Activated CD8-positive, alpha-beta memory T cell treated with anti-CD3 and anti-CD28 coated beads, Interleukin-2, amount 10 ng/mL, durations not matched to agents 7 days and 5 days (primary cell): ENCODE results near the gene COMP. TPM values are rescaled to one million over a fixed set of nuclear protein-coding genes. Genes with fewer than 3 reads are reported as not detected.

Experiments
- ATAC-seq: fragments of 150-1000 bp; cut with Tn5 transposase; one replicate; pipeline ENCODE4 v1.10.0; 2021; ENCODE audit warnings: moderate library complexity
- CTCF ChIA-PET: fragments of 350-600 bp; sonication (Branson Sonifier 250); formaldehyde crosslinking; loops from one replicate; lab custom pipeline; 2021; ENCODE audit warnings: antibody characterized with exemption; lab: Charles Lee
- DNase-seq: peaks from one replicate; pipeline ENCODE4 v3.0.0-alpha.2; 2020
- H3K27ac Mint-ChIP-seq: one replicate; pipeline ENCODE4 v1.8.0; 2021; ENCODE audit warnings: mild to moderate bottlenecking, mixed read lengths
- H3K27me3 Mint-ChIP-seq: one replicate; pipeline ENCODE4 v1.8.0; 2021; ENCODE audit warnings: mixed read lengths
- H3K36me3 Mint-ChIP-seq: one replicate; pipeline ENCODE4 v1.8.0; 2021; ENCODE audit warnings: mild to moderate bottlenecking, mixed read lengths
- H3K4me1 Mint-ChIP-seq: one replicate; pipeline ENCODE4 v1.8.0; 2021; ENCODE audit warnings: mixed read lengths
- H3K4me3 Mint-ChIP-seq: one replicate; pipeline ENCODE4 v1.8.0; 2021; ENCODE audit warnings: mild to moderate bottlenecking, moderate library complexity, mixed read lengths
- H3K9me3 Mint-ChIP-seq: one replicate; pipeline ENCODE4 v1.8.0; 2022; ENCODE audit warnings: low read depth, mixed read lengths
- total RNA-seq, 2 experiments: library from RNA; stranded (reverse); gene quantifications; one replicate each; pipeline ENCODE4 v1.2.3, GENCODE V29; 2021

The COMP gene
- total RNA-seq, 2 experiments from 2014 or later = not detected

GRCh38 chr19:18765224-18765623 is 25.9 kb downstream of the COMP start:
- CTCF ChIA-PET = no interaction called here
- DNase-seq (no peak), ATAC-seq (no peak)
- H3K27ac Mint-ChIP-seq = no peak overlapping the region
- no peaks in the 10 kb centered on the region for H3K27me3 Mint-ChIP-seq
- peaks cover 3% of the 10 kb centered on the region for H3K4me1 Mint-ChIP-seq
- no peaks in the 10 kb centered on the region for H3K9me3 Mint-ChIP-seq
- H3K36me3 Mint-ChIP-seq = no peaks in the 10 kb centered on the region
- H3K4me3 Mint-ChIP-seq = no peak overlapping the region

DNA sequence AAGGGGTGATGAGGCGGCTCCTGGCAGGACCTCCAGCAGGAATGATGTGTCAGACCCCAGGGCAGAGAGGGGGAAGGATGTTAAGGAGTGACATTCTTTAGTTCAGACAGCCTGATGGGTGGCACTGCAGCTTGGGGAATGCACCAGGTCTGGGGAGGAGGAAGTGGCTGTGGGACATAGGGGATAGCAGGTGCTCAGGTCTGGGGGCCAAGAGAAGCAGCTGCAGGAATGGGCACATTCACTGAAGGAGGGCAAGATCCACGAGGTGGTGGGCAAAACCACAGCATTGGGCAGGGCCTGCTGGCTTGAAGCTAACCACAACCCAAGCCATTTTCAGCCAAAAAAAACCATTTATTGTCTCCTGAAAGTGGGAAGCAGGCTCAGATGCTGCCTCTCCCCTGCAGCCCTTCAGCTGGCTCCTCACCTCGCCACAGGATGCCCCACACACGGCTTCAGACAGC is 26.5 kb downstream of the COMP start:
- ATAC-seq (no peak), DNase-seq (no peak)
- H3K27me3 Mint-ChIP-seq = no peaks in the 10 kb centered on the region
- H3K4me3 Mint-ChIP-seq = no peak overlapping the region
- CTCF ChIA-PET = no interaction called here
- peaks cover 3% of the 10 kb centered on the region for H3K4me1 Mint-ChIP-seq
- H3K36me3 Mint-ChIP-seq = no peaks in the 10 kb centered on the region
- no peak overlapping the region for H3K27ac Mint-ChIP-seq
- H3K9me3 Mint-ChIP-seq = no peaks in the 10 kb centered on the region

GRCh38 chr19:18763674-18764590 is 27.2 kb downstream of the COMP start:
- Mint-ChIP-seq H3K4me3 (no peak overlapping the region), H3K27ac (no peak overlapping the region), H3K9me3 (no peaks in the 10 kb centered on the region), H3K27me3 (no peaks in the 10 kb centered on the region), H3K4me1 (peaks cover 3% of the 10 kb centered on the region), H3K36me3 (no peaks in the 10 kb centered on the region)
- no peak for ATAC-seq
- CTCF ChIA-PET = no interaction called here
- no peak for DNase-seq

- no peaks in the 10 kb centered on the region for H3K27me3 Mint-ChIP-seq
- CTCF ChIA-PET = no interaction called here
Observed at GRCh38 chr19:18762125-18763023, 28.7 kb downstream of the COMP start.

GRCh38 chr19:18761531-18762110 is 29.5 kb downstream of the COMP start:
- Mint-ChIP-seq H3K4me3 (no peak overlapping the region), H3K4me1 (peaks cover 3% of the 10 kb centered on the region), H3K36me3 (no peaks in the 10 kb centered on the region), H3K27me3 (no peaks in the 10 kb centered on the region), H3K9me3 (no peaks in the 10 kb centered on the region), H3K27ac (no peak overlapping the region)
- no peak for ATAC-seq
- CTCF ChIA-PET = no interaction called here
- no peak for DNase-seq

More at GRCh38 chr19:18762125-18763023, 28.7 kb downstream of the COMP start:
- Mint-ChIP-seq H3K36me3 (no peaks in the 10 kb centered on the region), H3K4me3 (no peak overlapping the region), H3K9me3 (no peaks in the 10 kb centered on the region), H3K27ac (no peak overlapping the region), H3K4me1 (peaks cover 3% of the 10 kb centered on the region)
- ATAC-seq = no peak
- no peak for DNase-seq

- CTCF ChIA-PET = no interaction called here
- no peaks in the 10 kb centered on the region for H3K27me3 Mint-ChIP-seq
- peaks cover 3% of the 10 kb centered on the region for H3K4me1 Mint-ChIP-seq
- no peak overlapping the region for H3K27ac Mint-ChIP-seq
- H3K36me3 Mint-ChIP-seq = no peaks in the 10 kb centered on the region
- no peak for ATAC-seq
- H3K4me3 Mint-ChIP-seq = no peak overlapping the region
- no peak for DNase-seq
- H3K9me3 Mint-ChIP-seq = no peaks in the 10 kb centered on the region
Observed at GRCh38 chr19:18760440-18761383, 30.4 kb downstream of the COMP start.

DNA sequence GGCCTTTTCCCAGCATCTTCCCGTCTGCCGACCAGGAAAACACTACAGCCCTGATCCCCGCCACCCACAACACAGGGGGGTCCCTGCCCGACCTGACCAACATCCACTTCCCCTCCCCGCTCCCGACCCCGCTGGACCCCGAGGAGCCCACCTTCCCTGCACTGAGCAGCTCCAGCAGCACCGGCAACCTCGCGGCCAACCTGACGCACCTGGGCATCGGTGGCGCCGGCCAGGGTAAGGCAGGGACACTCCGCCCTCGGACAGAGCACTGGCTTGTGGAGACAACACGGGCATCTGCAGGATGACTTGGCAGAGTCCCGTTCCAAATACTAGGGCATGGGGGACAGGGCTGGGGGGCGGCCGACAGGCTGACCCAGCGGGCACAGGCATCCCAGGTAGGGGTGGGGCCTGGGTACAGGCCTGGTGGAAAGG is 31.1 kb downstream of the COMP start:
- ATAC-seq (no peak), DNase-seq (no peak)
- CTCF ChIA-PET = no interaction called here
- H3K4me1 Mint-ChIP-seq = peaks cover 3% of the 10 kb centered on the region
- H3K9me3 Mint-ChIP-seq = no peaks in the 10 kb centered on the region
- H3K27ac Mint-ChIP-seq = no peak overlapping the region
- H3K36me3 Mint-ChIP-seq = no peaks in the 10 kb centered on the region
- no peaks in the 10 kb centered on the region for H3K27me3 Mint-ChIP-seq
- H3K4me3 Mint-ChIP-seq = no peak overlapping the region

DNA sequence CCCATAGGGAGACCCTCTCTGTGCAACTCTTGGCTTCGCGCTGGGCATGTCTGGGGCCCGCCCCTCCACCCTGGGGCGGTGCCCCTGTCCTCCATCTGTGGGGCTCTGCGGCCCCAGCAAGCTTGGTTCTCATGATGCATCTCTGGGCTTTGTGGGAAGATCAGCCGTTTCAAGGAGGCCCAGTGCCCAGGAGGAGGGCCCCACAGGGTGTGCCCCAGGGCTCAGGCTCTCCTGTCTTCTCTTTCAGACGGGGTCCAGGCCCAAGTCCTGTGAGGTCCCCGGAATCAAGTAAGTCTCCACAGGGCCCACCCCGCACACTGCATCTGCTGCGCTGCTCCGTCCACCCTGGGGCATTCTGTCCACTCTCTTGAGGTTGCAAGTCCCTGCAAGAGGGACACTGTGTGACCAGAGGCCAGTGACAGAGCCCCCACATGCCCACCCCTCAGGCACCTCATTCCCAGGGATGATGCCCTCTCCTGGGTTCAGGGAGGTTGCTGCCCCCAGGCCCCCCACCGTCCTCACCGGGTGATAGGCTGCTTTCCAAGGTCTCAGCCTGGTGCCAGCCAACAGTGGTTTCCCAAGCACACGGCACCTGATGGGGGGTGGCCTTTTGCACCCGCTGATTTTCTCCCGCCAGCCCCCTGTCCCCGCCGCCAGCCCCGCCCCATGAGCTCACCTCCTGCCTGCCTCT is 31.7 kb downstream of the COMP start:
- ATAC-seq = no peak
- H3K9me3 Mint-ChIP-seq = no peaks in the 10 kb centered on the region
- CTCF ChIA-PET = no interaction called here

GRCh38 chr19:18756896-18757295 is 34.2 kb downstream of the COMP start:
- H3K4me1 Mint-ChIP-seq = no peaks in the 10 kb centered on the region
- no peak overlapping the region for H3K27ac Mint-ChIP-seq
- DNase-seq (no peak), ATAC-seq (no peak)
- CTCF ChIA-PET = no interaction called here
- peaks cover 3% of the 10 kb centered on the region for H3K36me3 Mint-ChIP-seq
- no peak overlapping the region for H3K4me3 Mint-ChIP-seq
- no peaks in the 10 kb centered on the region for H3K9me3 Mint-ChIP-seq
- no peaks in the 10 kb centered on the region for H3K27me3 Mint-ChIP-seq

More for the DNA sequence above, 31.7 kb downstream of the COMP start:
- Mint-ChIP-seq H3K4me1 (peaks cover under 1% of the 10 kb centered on the region), H3K27ac (no peak overlapping the region), H3K36me3 (no peaks in the 10 kb centered on the region), H3K4me3 (no peak overlapping the region), H3K27me3 (no peaks in the 10 kb centered on the region)
- no peak for DNase-seq

GRCh38 chr19:18754501-18754900 is 36.6 kb downstream of the COMP start:
- H3K27me3 Mint-ChIP-seq = no peaks in the 10 kb centered on the region
- no peak for ATAC-seq
- no peak overlapping the region for H3K27ac Mint-ChIP-seq
- no peak for DNase-seq
- H3K4me1 Mint-ChIP-seq = no peaks in the 10 kb centered on the region
- CTCF ChIA-PET = interaction anchor here (1.0 kb wide), 1 partner anchor 93 kb away, joined by 3 read pairs; no protein-coding TSS in a partner anchor
- no peak overlapping the region for H3K4me3 Mint-ChIP-seq
- peaks cover 3% of the 10 kb centered on the region for H3K36me3 Mint-ChIP-seq
- H3K9me3 Mint-ChIP-seq = no peaks in the 10 kb centered on the region

DNA sequence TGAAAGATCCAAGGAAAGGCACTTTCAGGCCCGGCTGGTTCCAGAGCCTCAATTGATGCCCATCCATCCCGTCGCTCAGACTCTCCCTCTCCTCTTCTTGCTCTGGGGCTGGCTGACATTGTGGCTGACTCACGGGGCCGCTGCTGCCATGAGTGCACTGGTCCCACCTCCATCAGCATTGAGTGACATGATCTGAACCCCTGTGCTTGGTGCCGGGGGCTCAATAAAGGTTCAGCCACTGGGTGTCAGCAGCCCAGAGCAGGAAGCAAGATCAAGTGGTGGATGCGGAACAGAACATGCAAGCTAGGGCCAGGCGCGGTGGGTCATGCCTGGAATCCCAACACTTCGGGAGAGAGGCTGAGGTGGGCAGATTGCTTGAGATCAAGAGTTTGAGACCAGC is 39.5 kb downstream of the COMP start:
- Mint-ChIP-seq H3K36me3 (peaks cover 3% of the 10 kb centered on the region), H3K4me1 (no peaks in the 10 kb centered on the region), H3K4me3 (no peak overlapping the region), H3K9me3 (no peaks in the 10 kb centered on the region), H3K27ac (no peak overlapping the region), H3K27me3 (no peaks in the 10 kb centered on the region)
- ATAC-seq (no peak), DNase-seq (no peak)
- CTCF ChIA-PET = no interaction called here
